Mucosa of rectum (tissue), 2 donors: ENCODE data around the gene SERBP1.

Experiments used
- H3K27ac ChIP-seq, 2 donors: one replicate each; pipeline ENCODE4 v1.7.0; 2013; ENCODE audit warnings: inconsistent platforms in 2 of 2, low read depth in 2 of 2, low read length in 2 of 2
- H3K27me3 ChIP-seq, 2 donors: one replicate each; pipeline ENCODE4 v1.7.0; 2013; ENCODE audit warnings: low read length in 2 of 2; ENCODE audit not compliant: control insufficient read depth in 2 of 2, insufficient read depth in 2 of 2
- H3K36me3 ChIP-seq, 2 donors: one replicate each; pipeline ENCODE4 v1.7.0; 2013; ENCODE audit warnings: low read length in 2 of 2; ENCODE audit not compliant: control insufficient read depth in 2 of 2, insufficient read depth in 2 of 2
- H3K4me1 ChIP-seq, 2 donors: one replicate each; pipeline ENCODE4 v1.7.0; 2013; ENCODE audit warnings: low read length in 2 of 2, mild to moderate bottlenecking in 1 of 2; ENCODE audit not compliant: control insufficient read depth in 2 of 2, insufficient read depth in 2 of 2
- H3K4me3 ChIP-seq, 2 donors: one replicate each; pipeline ENCODE4 v1.7.0; 2013; ENCODE audit warnings: low read length in 2 of 2
- H3K9ac ChIP-seq, 2 donors: one replicate each; pipeline ENCODE4 v1.7.0; 2013; ENCODE audit warnings: low read length in 2 of 2, low read depth in 1 of 2, mild to moderate bottlenecking in 1 of 2
- H3K9me3 ChIP-seq, 2 donors: one replicate each; pipeline ENCODE4 v1.7.0; 2013; ENCODE audit warnings: low read length in 2 of 2; ENCODE audit not compliant: control insufficient read depth in 2 of 2
- donor health status: healthy.
- donor health status: Normal muscosa, but diverticular disease.

Gene SERBP1

DNA sequence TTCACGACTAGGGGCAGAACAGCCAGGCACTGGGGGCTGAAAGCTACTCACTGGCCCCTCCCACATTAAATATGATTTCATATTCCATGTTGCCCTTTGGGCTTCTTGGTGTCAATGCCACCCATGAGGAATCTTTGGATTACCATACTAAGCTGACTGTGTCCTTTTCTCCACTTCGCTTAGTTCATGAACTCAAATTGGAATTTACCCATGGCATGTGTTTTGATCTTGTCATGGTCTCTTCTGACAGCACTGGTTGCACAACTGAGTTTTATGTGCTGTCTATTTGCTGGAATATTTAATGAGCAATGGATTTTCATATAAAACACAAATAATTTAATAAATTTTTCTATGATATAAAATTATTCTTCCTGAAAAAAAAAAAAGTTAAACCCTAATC, 59.2 kb downstream of the SERBP1 start:
- Histone ChIP-seq H3K36me3 (no peaks in the 10 kb centered on the region), H3K4me1 (no peaks in the 10 kb centered on the region), H3K9me3 (no peaks in the 10 kb centered on the region), H3K27ac (no peak overlapping the region), H3K27me3 (no peaks in the 10 kb centered on the region), H3K9ac (no peak overlapping the region), H3K4me3 (no peak overlapping the region)

DNA sequence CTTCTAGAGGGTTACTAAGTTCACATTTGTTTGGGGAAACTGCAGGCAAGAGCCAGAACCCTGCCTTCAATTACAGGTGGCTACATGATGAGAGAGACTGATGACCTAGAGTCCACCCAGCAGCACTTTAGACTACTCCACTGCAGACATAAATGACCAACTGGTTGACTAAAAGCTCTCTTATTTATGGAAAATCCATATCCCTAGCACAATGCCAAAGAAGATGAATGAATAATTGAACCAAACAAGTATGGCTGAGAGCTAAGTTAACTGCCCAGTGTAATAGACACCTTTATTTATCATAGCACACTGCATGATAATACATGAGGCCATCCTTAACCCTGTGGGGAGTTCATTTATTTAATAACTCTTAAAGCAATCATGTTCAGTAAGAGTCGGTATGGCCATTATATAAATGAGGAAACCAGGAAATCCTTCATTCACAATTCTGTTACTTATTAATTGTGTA, 62.1 kb downstream of the SERBP1 start:
- H3K36me3 ChIP-seq = no peaks in the 10 kb centered on the region
- H3K9me3 ChIP-seq = no peaks in the 10 kb centered on the region
- no peaks in the 10 kb centered on the region for H3K27me3 ChIP-seq
- no peak overlapping the region for H3K4me3 ChIP-seq
- no peak overlapping the region for H3K9ac ChIP-seq
- H3K4me1 ChIP-seq = no peaks in the 10 kb centered on the region
- no peak overlapping the region for H3K27ac ChIP-seq

DNA sequence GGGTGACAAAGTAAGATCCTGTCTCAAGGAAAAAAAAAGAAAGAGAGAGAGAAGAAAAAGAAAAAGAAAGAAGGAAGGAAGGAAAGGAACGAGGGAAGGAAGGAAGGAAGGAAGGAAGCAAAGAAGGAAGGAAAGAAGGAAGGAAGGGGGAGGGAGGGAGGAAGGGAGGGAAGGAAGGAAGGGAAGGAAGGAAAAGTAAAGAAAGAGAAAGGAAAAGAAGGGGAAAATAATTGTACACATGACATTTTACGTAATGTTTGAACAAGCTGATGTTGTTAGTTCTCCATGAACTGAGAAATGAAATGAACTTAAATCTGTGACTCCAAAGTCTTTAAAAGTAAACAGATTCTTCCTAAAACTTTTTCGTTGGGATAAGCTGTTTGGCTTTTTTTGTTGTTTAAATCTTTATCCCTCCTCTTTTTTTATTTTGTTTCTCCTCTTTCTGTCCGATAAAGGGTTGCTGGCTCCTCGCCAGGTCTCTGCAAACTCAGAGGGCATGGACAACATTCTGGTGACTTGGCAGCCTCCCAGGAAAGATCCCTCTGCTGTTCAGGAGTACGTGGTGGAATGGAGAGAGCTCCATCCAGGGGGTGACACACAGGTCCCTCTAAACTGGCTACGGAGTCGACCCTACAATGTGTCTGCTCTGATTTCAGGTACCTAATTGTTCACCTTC, 62.7 kb downstream of the SERBP1 start:
- no peaks in the 10 kb centered on the region for H3K4me1 ChIP-seq
- H3K9ac ChIP-seq = no peak overlapping the region
- H3K36me3 ChIP-seq = no peaks in the 10 kb centered on the region
- no peak overlapping the region for H3K4me3 ChIP-seq
- no peaks in the 10 kb centered on the region for H3K9me3 ChIP-seq
- no peak overlapping the region for H3K27ac ChIP-seq
- no peaks in the 10 kb centered on the region for H3K27me3 ChIP-seq

DNA sequence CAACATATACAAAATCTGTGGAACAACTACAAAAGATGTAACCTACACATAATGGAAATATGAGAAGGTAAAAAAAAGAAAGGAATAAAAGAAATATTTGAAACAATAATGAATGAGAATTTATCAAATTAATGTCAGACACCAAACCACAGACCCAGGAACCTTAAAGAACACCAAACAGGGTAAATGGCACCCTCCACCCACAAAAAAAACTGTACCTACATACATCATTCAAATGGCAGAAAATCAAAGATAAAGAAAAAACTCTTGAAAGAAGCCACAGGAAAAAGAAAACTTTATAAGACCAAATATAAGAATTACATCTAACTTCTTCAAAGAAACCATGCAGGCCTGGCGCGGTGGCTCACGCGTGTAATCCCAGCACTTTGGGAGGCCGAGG, 68.6 kb downstream of the SERBP1 start:
- H3K4me3 ChIP-seq = no peak overlapping the region
- H3K4me1 ChIP-seq = no peaks in the 10 kb centered on the region
- no peaks in the 10 kb centered on the region for H3K27me3 ChIP-seq
- H3K36me3 ChIP-seq = no peaks in the 10 kb centered on the region
- no peak overlapping the region for H3K9ac ChIP-seq
- no peaks in the 10 kb centered on the region for H3K9me3 ChIP-seq
- H3K27ac ChIP-seq = no peak overlapping the region

DNA sequence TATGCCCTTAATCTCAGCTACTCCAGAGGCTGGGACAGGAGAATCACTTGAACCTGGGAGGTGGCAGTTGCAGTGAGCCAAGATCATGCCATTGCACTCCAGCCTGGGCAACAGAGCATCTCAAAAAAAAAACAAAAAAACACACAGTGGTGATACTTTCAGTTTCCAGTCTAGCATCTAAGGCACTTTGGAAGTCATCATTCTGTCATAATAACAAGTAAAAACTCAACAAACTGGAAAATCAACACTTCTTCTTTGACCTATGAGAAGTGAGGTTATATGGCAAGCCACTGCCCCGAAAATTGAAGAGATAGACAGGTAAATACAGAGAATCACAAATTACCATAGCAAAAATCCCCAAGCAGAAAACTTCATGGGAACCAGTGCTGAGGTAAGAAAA, 70.6 kb downstream of the SERBP1 start:
- H3K4me3 ChIP-seq = no peak overlapping the region
- no peaks in the 10 kb centered on the region for H3K9me3 ChIP-seq
- no peaks in the 10 kb centered on the region for H3K27me3 ChIP-seq
- no peaks in the 10 kb centered on the region for H3K4me1 ChIP-seq
- no peak overlapping the region for H3K9ac ChIP-seq
- no peak overlapping the region for H3K27ac ChIP-seq
- H3K36me3 ChIP-seq = no peaks in the 10 kb centered on the region
